ENCODE measurements around the gene ADGRG6.

Gene ADGRG6

DNA sequence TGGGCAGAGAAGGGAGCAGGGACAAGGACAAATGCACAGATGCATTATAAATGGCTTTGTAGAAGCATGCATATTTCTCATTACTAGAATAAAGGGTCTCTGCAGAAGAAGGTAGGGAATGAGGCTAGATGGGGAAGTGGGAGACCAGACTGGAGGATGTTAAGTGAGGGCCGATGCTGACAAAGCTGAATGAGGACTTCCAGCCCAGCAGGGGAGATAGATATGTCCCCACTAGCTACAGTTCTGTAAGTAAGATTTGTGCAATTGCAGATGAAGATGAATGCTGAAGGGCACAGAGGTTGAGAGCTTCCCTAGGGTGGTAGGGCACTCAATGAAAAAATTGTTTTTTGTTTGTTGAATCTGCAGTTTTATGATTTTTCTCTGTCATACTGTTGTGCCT, 16.9 kb downstream of the ADGRG6 start:
- Histone ChIP-seq H4K8ac (ENCODE audit: low read length) (no peak overlapping the region), H3K9ac (ENCODE audit: low read length) (no peak overlapping the region), H3K79me1 (replicated peaks; ENCODE audit: low read length, poor library complexity, severe bottlenecking) (no peaks in the 10 kb centered on the region), H3K18ac (ENCODE audit: low read depth in 1 of 2, low read length in 2 of 2) (peak overlapping the region in 1 of 2 experiments; percentile 28), H3K4me2 (ENCODE audit: low read length, poor library complexity, severe bottlenecking) (no peak overlapping the region), H3K36me3 (ENCODE audit: control insufficient read depth in 1 of 2, insufficient read depth in 2 of 2, low read depth in 1 of 2, low read length in 2 of 2) (no peaks in the 10 kb centered on the region), H4K91ac (ENCODE audit: low read length) (no peak overlapping the region), H3K23ac (ENCODE audit: low read length in 2 of 2) (no peak overlapping the region), H2AK5ac (ENCODE audit: low read length, severe bottlenecking) (no peak overlapping the region), H2BK15ac (ENCODE audit: low read depth, poor library complexity, severe bottlenecking) (no peak overlapping the region), H3K4me1 (ENCODE audit: control insufficient read depth, insufficient read depth, low read depth, low read length) (no peaks in the 10 kb centered on the region), H2BK120ac (ENCODE audit: low read depth, low read length) (no peak overlapping the region), H3K4ac (ENCODE audit: low read depth in 1 of 2, low read length in 2 of 2) (no peak overlapping the region), H2BK5ac (ENCODE audit: low read depth, low read length, poor library complexity, severe bottlenecking) (no peak overlapping the region), H3K27ac (ENCODE audit: low read length, poor library complexity, severe bottlenecking) (no peak overlapping the region), H3K9me3 (ENCODE audit: control insufficient read depth, low read length) (no peaks in the 10 kb centered on the region), H3K4me3 (ENCODE audit: insufficient read depth in 1 of 2, low read depth in 1 of 2, low read length in 2 of 2) (no peak overlapping the region), H3K27me3 (ENCODE audit: control insufficient read depth in 1 of 2, insufficient read depth in 1 of 2, low read length in 2 of 2) (no peaks in the 10 kb centered on the region), H3K14ac (ENCODE audit: low read length in 2 of 2) (peak overlapping the region in 1 of 2 experiments; percentile 7), H2BK12ac (ENCODE audit: low read length in 2 of 2) (no peak overlapping the region), H2AFZ (ENCODE audit: low read depth, low read length) (no peak overlapping the region)
- no peak for DNase-seq
- 67% methylated on average over 1 of the region's 1 CpG for whole genome bisulfite sequencing

- no peaks in the 10 kb centered on the region for H3K9me3 ChIP-seq (ENCODE audit: control insufficient read depth, low read length)
- DNase-seq = no peak
- peaks cover 2% of the 10 kb centered on the region for H3K79me1 ChIP-seq (replicated peaks; ENCODE audit: low read length, poor library complexity, severe bottlenecking)
- no peak overlapping the region for H2BK120ac ChIP-seq (ENCODE audit: low read depth, low read length)
- no peak overlapping the region for H3K4me2 ChIP-seq (ENCODE audit: low read length, poor library complexity, severe bottlenecking)
- H4K8ac ChIP-seq (ENCODE audit: low read length) = no peak overlapping the region
- 57% methylated on average over 2 of the region's 3 CpGs for WGBS
- H3K4me3 ChIP-seq (ENCODE audit: insufficient read depth in 1 of 2, low read depth in 1 of 2, low read length in 2 of 2) = no peak overlapping the region
- no peak overlapping the region for H3K4ac ChIP-seq (ENCODE audit: low read depth in 1 of 2, low read length in 2 of 2)
- no peak overlapping the region for H2BK15ac ChIP-seq (ENCODE audit: low read depth, poor library complexity, severe bottlenecking)
- no peak overlapping the region for H4K91ac ChIP-seq (ENCODE audit: low read length)
- H3K27me3 ChIP-seq (ENCODE audit: control insufficient read depth in 1 of 2, insufficient read depth in 1 of 2, low read length in 2 of 2) = no peaks in the 10 kb centered on the region
- no peak overlapping the region for H3K27ac ChIP-seq (ENCODE audit: low read length, poor library complexity, severe bottlenecking)
- H2BK12ac ChIP-seq (ENCODE audit: low read length in 2 of 2) = no peak overlapping the region
- H3K14ac ChIP-seq (ENCODE audit: low read length in 2 of 2) = no peak overlapping the region
- H3K9ac ChIP-seq (ENCODE audit: low read length) = no peak overlapping the region
- H3K23ac ChIP-seq (ENCODE audit: low read length in 2 of 2) = no peak overlapping the region
- H2AFZ ChIP-seq (ENCODE audit: low read depth, low read length) = no peak overlapping the region
- H3K4me1 ChIP-seq (ENCODE audit: control insufficient read depth, insufficient read depth, low read depth, low read length) = no peaks in the 10 kb centered on the region
- no peak overlapping the region for H2BK5ac ChIP-seq (ENCODE audit: low read depth, low read length, poor library complexity, severe bottlenecking)
- H3K18ac ChIP-seq (ENCODE audit: low read depth in 1 of 2, low read length in 2 of 2) = no peak overlapping the region
- no peak overlapping the region for H2AK5ac ChIP-seq (ENCODE audit: low read length, severe bottlenecking)
- H3K36me3 ChIP-seq (ENCODE audit: control insufficient read depth in 1 of 2, insufficient read depth in 2 of 2, low read depth in 1 of 2, low read length in 2 of 2) = no peaks in the 10 kb centered on the region
These were observed 18.6 kb downstream of the ADGRG6 start for GRCh38 chr6:142320366-142320765.

- no peak overlapping the region for H3K4me2 ChIP-seq (ENCODE audit: low read length, poor library complexity, severe bottlenecking)
- no peaks in the 10 kb centered on the region for H3K9me3 ChIP-seq (ENCODE audit: control insufficient read depth, low read length)
- no peak overlapping the region for H2BK15ac ChIP-seq (ENCODE audit: low read depth, poor library complexity, severe bottlenecking)
- no peak overlapping the region for H2BK12ac ChIP-seq (ENCODE audit: low read length in 2 of 2)
- H2BK120ac ChIP-seq (ENCODE audit: low read depth, low read length) = no peak overlapping the region
- H3K27ac ChIP-seq (ENCODE audit: low read length, poor library complexity, severe bottlenecking) = no peak overlapping the region
- no peak overlapping the region for H4K91ac ChIP-seq (ENCODE audit: low read length)
- no peak overlapping the region for H2AFZ ChIP-seq (ENCODE audit: low read depth, low read length)
- peaks cover 2% of the 10 kb centered on the region for H3K79me1 ChIP-seq (replicated peaks; ENCODE audit: low read length, poor library complexity, severe bottlenecking)
- no peak overlapping the region for H3K9ac ChIP-seq (ENCODE audit: low read length)
- H2AK5ac ChIP-seq (ENCODE audit: low read length, severe bottlenecking) = no peak overlapping the region
- DNase-seq = no peak
- WGBS = 47% methylated on average over 3 of the region's 3 CpGs
- no peak overlapping the region for H2BK5ac ChIP-seq (ENCODE audit: low read depth, low read length, poor library complexity, severe bottlenecking)
- H3K14ac ChIP-seq (ENCODE audit: low read length in 2 of 2) = no peak overlapping the region
- no peak overlapping the region for H3K23ac ChIP-seq (ENCODE audit: low read length in 2 of 2)
- no peaks in the 10 kb centered on the region for H3K4me1 ChIP-seq (ENCODE audit: control insufficient read depth, insufficient read depth, low read depth, low read length)
- no peaks in the 10 kb centered on the region for H3K27me3 ChIP-seq (ENCODE audit: control insufficient read depth in 1 of 2, insufficient read depth in 1 of 2, low read length in 2 of 2)
- no peak overlapping the region for H3K18ac ChIP-seq (ENCODE audit: low read depth in 1 of 2, low read length in 2 of 2)
- H4K8ac ChIP-seq (ENCODE audit: low read length) = no peak overlapping the region
- H3K4ac ChIP-seq (ENCODE audit: low read depth in 1 of 2, low read length in 2 of 2) = no peak overlapping the region
- H3K4me3 ChIP-seq (ENCODE audit: insufficient read depth in 1 of 2, low read depth in 1 of 2, low read length in 2 of 2) = no peak overlapping the region
- no peaks in the 10 kb centered on the region for H3K36me3 ChIP-seq (ENCODE audit: control insufficient read depth in 1 of 2, insufficient read depth in 2 of 2, low read depth in 1 of 2, low read length in 2 of 2)
These were observed 19.6 kb downstream of the ADGRG6 start for GRCh38 chr6:142321451-142321850.

DNA sequence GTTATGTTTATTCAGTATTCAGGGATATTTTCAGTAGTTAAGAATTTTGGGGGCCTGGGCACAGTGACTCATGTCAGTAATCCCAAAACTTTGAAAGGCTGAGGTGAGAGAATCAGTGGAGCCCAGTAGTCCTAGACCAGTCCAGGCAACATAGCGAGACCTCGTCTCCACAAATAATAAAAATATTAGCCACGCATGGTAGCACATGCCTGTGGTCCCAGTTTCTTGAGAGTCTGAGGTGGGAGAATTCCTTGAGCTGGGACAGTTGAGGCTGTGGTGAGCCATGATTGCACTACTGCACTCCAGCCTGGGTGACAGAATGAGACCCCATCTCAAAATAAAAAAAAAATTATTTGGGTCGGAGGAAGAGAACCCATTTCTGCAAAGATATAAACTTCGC, 20.3 kb downstream of the ADGRG6 start:
- Histone ChIP-seq H3K27ac (ENCODE audit: low read length, poor library complexity, severe bottlenecking) (no peak overlapping the region), H2BK12ac (ENCODE audit: low read length in 2 of 2) (no peak overlapping the region), H3K4me1 (ENCODE audit: control insufficient read depth, insufficient read depth, low read depth, low read length) (no peaks in the 10 kb centered on the region), H3K23ac (ENCODE audit: low read length in 2 of 2) (no peak overlapping the region), H3K79me1 (replicated peaks; ENCODE audit: low read length, poor library complexity, severe bottlenecking) (peaks cover 2% of the 10 kb centered on the region), H4K91ac (ENCODE audit: low read length) (no peak overlapping the region), H3K4me3 (ENCODE audit: insufficient read depth in 1 of 2, low read depth in 1 of 2, low read length in 2 of 2) (no peak overlapping the region), H2AFZ (ENCODE audit: low read depth, low read length) (no peak overlapping the region), H3K27me3 (ENCODE audit: control insufficient read depth in 1 of 2, insufficient read depth in 1 of 2, low read length in 2 of 2) (no peaks in the 10 kb centered on the region), H4K8ac (ENCODE audit: low read length) (no peak overlapping the region), H3K4me2 (ENCODE audit: low read length, poor library complexity, severe bottlenecking) (no peak overlapping the region), H3K9ac (ENCODE audit: low read length) (no peak overlapping the region), H2BK15ac (ENCODE audit: low read depth, poor library complexity, severe bottlenecking) (no peak overlapping the region), H3K14ac (ENCODE audit: low read length in 2 of 2) (no peak overlapping the region), H2BK120ac (ENCODE audit: low read depth, low read length) (no peak overlapping the region), H3K4ac (ENCODE audit: low read depth in 1 of 2, low read length in 2 of 2) (no peak overlapping the region), H3K18ac (ENCODE audit: low read depth in 1 of 2, low read length in 2 of 2) (no peak overlapping the region), H3K36me3 (ENCODE audit: control insufficient read depth in 1 of 2, insufficient read depth in 2 of 2, low read depth in 1 of 2, low read length in 2 of 2) (no peaks in the 10 kb centered on the region), H2AK5ac (ENCODE audit: low read length, severe bottlenecking) (no peak overlapping the region), H3K9me3 (ENCODE audit: control insufficient read depth, low read length) (no peaks in the 10 kb centered on the region), H2BK5ac (ENCODE audit: low read depth, low read length, poor library complexity, severe bottlenecking) (no peak overlapping the region)
- no peak for DNase-seq
- 92% methylated on average over 5 of the region's 5 CpGs for WGBS
